SK-N-MC (cell line): ENCODE results near the gene ABCC1.
"Not testable (repeated sequence)": the region's sequence is repeated elsewhere in the genome, so short reads cannot be mapped to it uniquely, and the experiment has no call there.

Experiments used
- DNase-seq: peaks from one replicate; pipeline ENCODE4 v3.0.0-alpha.2; 2011; ENCODE audit warnings: low read depth, low spot score
- H3K27ac ChIP-seq: fragments of 200-600 bp; sonication (generic); 2 replicates; pipeline ENCODE4 v1.5.1; 2016; ENCODE audit warnings: mixed run types
- H3K36me3 ChIP-seq: fragments of 200-600 bp; sonication (generic); 2 replicates; pipeline ENCODE4 v1.6.1; 2017; ENCODE audit warnings: antibody characterized with exemption, low read length, mixed read lengths; ENCODE audit not compliant: insufficient read depth
- H3K4me3 ChIP-seq: fragments of 200-600 bp; sonication (generic); 2 replicates; pipeline ENCODE4 v1.5.1; 2016
- H3K9ac ChIP-seq: fragments of 200-600 bp; sonication (generic); 2 replicates; pipeline ENCODE4 v1.8.0; 2017; ENCODE audit warnings: mixed run types, mixed read lengths; ENCODE audit not compliant: insufficient read length
- H3K9me3 ChIP-seq: fragments of 200-600 bp; sonication (generic); 2 replicates; pipeline ENCODE4 v1.6.1; 2017; ENCODE audit warnings: low read depth, mild to moderate bottlenecking, antibody characterized with exemption, low read length, moderate library complexity, mixed read lengths
- EZH2 ChIP-seq: fragments of 200-600 bp; sonication (generic); IDR thresholded peaks from one replicate; pipeline ENCODE4 v1.6.1; 2017; ENCODE audit warnings: antibody characterized with exemption
- FOXP2 ChIP-seq: optimal IDR thresholded peaks from 2 replicates; pipeline ENCODE3; 2011; ENCODE audit warnings: mild to moderate bottlenecking, moderate library complexity; ENCODE audit not compliant: insufficient read depth; ENCODE audit errors: extremely low read length, control extremely low read depth
- POLR2AphosphoS5 ChIP-seq: IDR thresholded peaks from 2 replicates; pipeline ENCODE4 v1.6.1; 2012; ENCODE audit warnings: mild to moderate bottlenecking, low read depth, low read length, borderline replicate concordance

ABCC1 gene

GRCh38 chr16:16146380-16147315 is 197.2 kb downstream of the ABCC1 start:
- TF ChIP-seq EZH2 (no peak), FOXP2 (no peak), POLR2AphosphoS5 (no peak)
- peaks cover 3% of the 10 kb centered on the region; the same call in 1 of the 2 replicates for H3K36me3 ChIP-seq
- DNase-seq, result no peak

GRCh38 chr16:16147316-16147999 is 198.0 kb downstream of the ABCC1 start:
- H3K27ac ChIP-seq, result no peak overlapping the region
- TF ChIP-seq FOXP2 (no peak), EZH2 (no peak), POLR2AphosphoS5 (no peak)
- H3K4me3 ChIP-seq, result no peak overlapping the region
- H3K9ac ChIP-seq, result no peak overlapping the region
- no peaks in the 10 kb centered on the region for H3K9me3 ChIP-seq
- no peak for DNase-seq
- 0 out of 2 replicates have a peak, but pooled peaks cover 2% of the 10 kb centered on the region for H3K36me3 ChIP-seq

More at GRCh38 chr16:16146380-16147315, 197.2 kb downstream of the ABCC1 start:
- Histone ChIP-seq H3K9ac (no peak overlapping the region), H3K4me3 (no peak overlapping the region), H3K27ac (no peak overlapping the region), H3K9me3 (no peaks in the 10 kb centered on the region)

GRCh38 chr16:16148000-16148599 is 198.7 kb downstream of the ABCC1 start:
- not testable (repeated sequence) for DNase-seq, H3K27ac ChIP-seq, H3K9me3 ChIP-seq, H3K9ac ChIP-seq, H3K4me3 ChIP-seq, H3K36me3 ChIP-seq

GRCh38 chr16:16148755-16149154 is 199.3 kb downstream of the ABCC1 start:
- TF ChIP-seq FOXP2 (no peak), POLR2AphosphoS5 (no peak), EZH2 (no peak)
- H3K4me3 ChIP-seq, result no peak overlapping the region
- no peak overlapping the region for H3K9ac ChIP-seq
- no peaks in the 10 kb centered on the region for H3K36me3 ChIP-seq
- no peak for DNase-seq
- H3K9me3 ChIP-seq, result no peaks in the 10 kb centered on the region
- no peak overlapping the region for H3K27ac ChIP-seq

GRCh38 chr16:16149710-16150116 is 200.3 kb downstream of the ABCC1 start:
- no peak for TF ChIP-seq POLR2AphosphoS5
- TF ChIP-seq EZH2, result no peak
- TF ChIP-seq FOXP2, result no peak
- no peak for DNase-seq
- Histone ChIP-seq H3K4me3 (no peak overlapping the region), H3K36me3 (no peaks in the 10 kb centered on the region), H3K27ac (no peak overlapping the region), H3K9ac (no peak overlapping the region), H3K9me3 (no peaks in the 10 kb centered on the region)

- Histone ChIP-seq H3K36me3 (no peaks in the 10 kb centered on the region), H3K27ac (no peak overlapping the region), H3K9ac (no peak overlapping the region), H3K9me3 (no peaks in the 10 kb centered on the region), H3K4me3 (no peak overlapping the region)
- DNase-seq, result no peak
- TF ChIP-seq EZH2 (no peak), FOXP2 (no peak), POLR2AphosphoS5 (no peak)
These were observed 200.9 kb downstream of the ABCC1 start for GRCh38 chr16:16150117-16150877.

GRCh38 chr16:16150878-16151152 is 201.4 kb downstream of the ABCC1 start:
- DNase-seq, result no peak
- TF ChIP-seq POLR2AphosphoS5 (no peak), EZH2 (no peak), FOXP2 (no peak)
- H3K27ac ChIP-seq, result no peak overlapping the region

GRCh38 chr16:16151315-16151714 is 201.9 kb downstream of the ABCC1 start:
- TF ChIP-seq POLR2AphosphoS5, result no peak
- TF ChIP-seq FOXP2, result no peak
- no peak for TF ChIP-seq EZH2
- H3K9me3 ChIP-seq, result no peaks in the 10 kb centered on the region
- no peaks in the 10 kb centered on the region for H3K36me3 ChIP-seq

More at GRCh38 chr16:16150878-16151152, 201.4 kb downstream of the ABCC1 start:
- no peak overlapping the region for H3K4me3 ChIP-seq
- H3K9ac ChIP-seq, result no peak overlapping the region
- H3K36me3 ChIP-seq, result no peaks in the 10 kb centered on the region
- no peaks in the 10 kb centered on the region for H3K9me3 ChIP-seq

GRCh38 chr16:16153000-16153399 is 203.6 kb downstream of the ABCC1 start:
- not testable (repeated sequence) for H3K27ac ChIP-seq, H3K4me3 ChIP-seq, H3K9ac ChIP-seq, DNase-seq, H3K36me3 ChIP-seq, H3K9me3 ChIP-seq

More at GRCh38 chr16:16151315-16151714, 201.9 kb downstream of the ABCC1 start:
- DNase-seq, result no peak
- H3K9ac ChIP-seq, result no peak overlapping the region
- no peak overlapping the region for H3K27ac ChIP-seq
- H3K4me3 ChIP-seq, result no peak overlapping the region
